Occipital lobe (tissue), 2 donors: Measurements from ENCODE around the gene CNPPD1. TPM values are rescaled to one million over a fixed set of nuclear protein-coding genes. Genes with fewer than 3 reads are reported as not detected.
"Not testable (repeated sequence)": the region's sequence is repeated elsewhere in the genome, so short reads cannot be mapped to it uniquely, and the experiment has no call there.

ENCODE experiments used
- DNase-seq: peaks from one replicate; lab custom pipeline; 2025; lab: John Stamatoyannopoulos, UW
- total RNA-seq: library from RNA; depleted of rRNA; stranded (reverse); fragments of >200 nt; gene quantifications from one replicate; pipeline ENCODE4 v1.2.3, GENCODE V29; 2014

The CNPPD1 gene
- total RNA-seq, 1 donor from 2014 or later, result 39.3 TPM

GRCh38 chr2:219207884-219208740 lies 31.4 kb upstream of the CNPPD1 start:
- DNase-seq, result no peak

DNA sequence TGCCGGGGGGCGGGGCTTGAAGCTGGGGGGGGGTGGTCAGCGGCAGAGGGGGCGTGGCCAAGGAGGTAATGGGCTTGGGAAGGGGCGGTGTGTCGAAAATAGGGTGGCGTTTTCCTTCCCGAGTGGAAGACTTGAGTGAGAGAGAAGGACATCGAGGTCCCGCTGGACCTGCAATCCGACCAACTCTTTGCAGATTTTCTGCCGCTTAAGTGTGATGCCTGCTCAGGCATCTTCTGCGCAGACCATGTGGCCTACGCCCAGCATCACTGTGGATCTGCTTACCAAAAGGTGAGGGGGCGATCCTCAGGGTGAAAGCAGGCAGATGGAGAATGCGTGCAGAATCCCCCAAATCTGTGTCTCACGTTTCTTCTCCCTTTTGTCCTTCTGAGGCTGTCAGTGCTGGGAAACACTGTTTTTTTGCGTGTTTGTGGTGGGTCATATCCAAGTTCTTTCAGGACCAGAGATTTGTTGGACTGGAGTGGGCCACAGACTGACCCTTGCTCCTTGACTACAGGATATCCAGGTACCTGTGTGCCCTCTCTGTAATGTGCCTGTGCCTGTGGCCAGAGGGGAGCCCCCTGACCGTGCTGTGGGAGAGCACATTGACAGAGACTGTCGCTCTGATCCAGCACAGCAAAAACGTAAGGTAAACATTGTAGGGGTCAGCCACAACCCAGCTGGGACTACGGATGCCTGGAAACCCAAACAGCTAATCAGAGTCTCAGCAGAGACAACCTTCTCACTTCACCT lies 30.6 kb upstream of the CNPPD1 start:
- no peak for DNase-seq

- DNase-seq, result peak; percentile 91
These were observed 29.8 kb upstream of the CNPPD1 start, which contains the start of gene ZFAND2B for GRCh38 chr2:219206328-219207133. Gene ZFAND2B, plus strand, starts transcription at chr2:219206782. Its CDS starts 206 bp downstream, at chr2:219206988.

DNA sequence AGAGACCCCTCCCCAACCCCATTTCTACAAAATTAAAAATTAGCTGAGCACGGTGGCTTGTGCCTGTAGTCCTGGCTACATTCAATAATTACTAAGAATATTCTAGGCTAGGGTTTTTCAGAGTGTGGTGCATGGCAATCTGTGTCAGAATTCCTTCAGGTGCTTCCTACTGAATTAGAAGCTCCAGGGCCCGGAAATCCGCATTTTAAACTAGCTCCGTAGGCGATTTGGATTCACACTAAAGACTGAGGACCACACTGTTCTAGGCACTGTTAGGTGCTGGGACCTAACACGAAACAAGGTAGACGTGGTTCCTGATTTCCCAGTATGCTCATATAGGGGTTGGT lies 29.2 kb upstream of the CNPPD1 start:
- DNase-seq, result no peak

- no peak for DNase-seq
These were observed 28.4 kb upstream of the CNPPD1 start for GRCh38 chr2:219205165-219205538.

- DNase-seq, result no peak
These were observed 27.9 kb upstream of the CNPPD1 start for GRCh38 chr2:219204425-219205164.

DNA sequence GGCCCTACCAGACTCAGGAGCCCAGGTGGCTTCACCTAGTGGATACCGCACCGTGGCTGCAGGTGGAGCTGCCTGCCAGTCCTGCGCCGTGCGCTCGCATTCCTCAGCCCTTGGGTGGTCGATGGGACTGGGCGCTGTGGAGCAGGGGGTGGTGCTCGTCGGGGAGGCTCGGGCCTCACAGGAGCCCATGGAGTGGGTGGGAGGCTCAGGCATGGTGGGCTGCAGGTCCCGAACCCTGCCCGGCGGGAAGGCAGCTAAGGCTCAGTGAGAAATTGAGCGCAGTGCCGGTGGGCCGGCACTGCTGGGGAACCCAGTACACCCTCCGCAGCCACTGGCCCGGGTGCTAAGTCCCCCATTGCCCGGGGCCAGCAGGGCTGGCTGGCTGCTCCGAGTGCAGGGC lies 24.6 kb upstream of the CNPPD1 start:
- DNase-seq, result not testable (repeated sequence)

GRCh38 chr2:219200502-219201326 lies 24.0 kb upstream of the CNPPD1 start:
- not testable (repeated sequence) for DNase-seq

- no peak for DNase-seq
These were observed 22.9 kb upstream of the CNPPD1 start for GRCh38 chr2:219199470-219200211.

GRCh38 chr2:219198974-219199373 lies 22.2 kb upstream of the CNPPD1 start:
- no peak for DNase-seq

- DNase-seq, result no peak
These were observed 20.7 kb upstream of the CNPPD1 start for GRCh38 chr2:219197388-219197787.

GRCh38 chr2:219186754-219187456 lies 10.2 kb upstream of the CNPPD1 start:
- DNase-seq, result no peak

GRCh38 chr2:219184121-219184520 lies 7.4 kb upstream of the CNPPD1 start:
- DNase-seq, result no peak

- DNase-seq, result no peak
These were observed 6.5 kb upstream of the CNPPD1 start for GRCh38 chr2:219183151-219183772.

GRCh38 chr2:219182331-219183150 lies 5.8 kb upstream of the CNPPD1 start:
- no peak for DNase-seq

DNA sequence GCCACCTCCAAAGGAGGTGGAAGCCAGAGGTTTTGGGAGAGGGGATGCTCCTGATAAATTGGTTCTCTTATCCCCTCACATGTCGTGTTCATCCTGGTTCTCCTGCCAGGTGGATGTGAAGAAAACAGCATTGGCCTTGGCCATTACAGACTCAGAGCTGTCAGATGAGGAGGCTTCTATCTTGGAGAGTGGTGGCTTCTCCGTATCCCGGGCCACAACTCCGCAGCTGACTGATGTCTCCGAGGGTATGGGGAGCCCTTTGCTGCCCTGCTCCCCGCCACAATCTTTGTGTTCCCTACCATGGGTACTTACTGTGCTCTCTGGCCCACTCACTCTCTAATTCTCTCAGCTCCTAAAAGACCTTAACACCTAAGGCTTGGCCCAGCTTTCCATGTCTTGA lies 4.8 kb upstream of the CNPPD1 start:
- no peak for DNase-seq

GRCh38 chr2:219180961-219181360 lies 4.2 kb upstream of the CNPPD1 start:
- no peak for DNase-seq
